PC-3 (cell line): ENCODE results near the gene MSMP. TPM values are rescaled to one million over a fixed set of nuclear protein-coding genes. Genes with fewer than 3 reads are reported as not detected.

ENCODE experiments used
- ATAC-seq: fragments of 200-7000 bp; cut with Tn5 transposase; 2 replicates; pipeline ENCODE4 v1.9.1; 2020; ENCODE audit warnings: mild to moderate bottlenecking, moderate library complexity
- BruUV-seq: library from RNA; stranded (reverse); fragments of 400-500 nt; replicated peaks from 2 replicates; lab custom pipeline; 2021; lab: Mats Ljungman, UMichigan
- CTCF ChIA-PET: fragments of 300-600 bp; sonication (Branson Sonifier 250); formaldehyde crosslinking; loops from one replicate; lab custom pipeline; 2022; ENCODE audit warnings: antibody characterized with exemption; lab: Charles Lee
- POLR2A ChIA-PET: fragments of 300-600 bp; sonication (Branson Sonifier 250); formaldehyde crosslinking; loops from one replicate; lab custom pipeline; 2022; ENCODE audit warnings: antibody characterized with exemption; ENCODE audit not compliant: unreplicated experiment; lab: Charles Lee
- DNase-seq: peaks from one replicate; pipeline ENCODE4 v3.0.0-alpha.2; 2015
- H2AFZ ChIP-seq: fragments of 300-600 bp; sonication (generic); 2 replicates; pipeline ENCODE4 v1.6.0; 2016; ENCODE audit warnings: antibody characterized with exemption, low read length
- H3F3A ChIP-seq: fragments of 300-600 bp; sonication (generic); one replicate; pipeline ENCODE4 v1.6.0; 2017; ENCODE audit warnings: antibody characterized with exemption, low read length, control low read depth, mild to moderate bottlenecking; ENCODE audit not compliant: unreplicated experiment
- H3K27ac ChIP-seq: fragments of 300-600 bp; sonication (generic); 2 replicates; pipeline ENCODE4 v1.5.1; 2016; ENCODE audit warnings: mild to moderate bottlenecking, low read length
- H3K27me3 ChIP-seq: fragments of 300-600 bp; sonication (generic); 2 replicates; pipeline ENCODE4 v1.6.1; 2016; ENCODE audit warnings: low read length, mixed read lengths
- H3K36me3 ChIP-seq: fragments of 300-600 bp; sonication (generic); 2 replicates; pipeline ENCODE4 v1.6.1; 2016; ENCODE audit warnings: low read depth, mixed run types, low read length, mixed read lengths
- H3K4me1 ChIP-seq: fragments of 300-600 bp; sonication (generic); 2 replicates; pipeline ENCODE4 v1.5.1; 2016; ENCODE audit warnings: low read length; ENCODE audit not compliant: insufficient read depth
- H3K4me2 ChIP-seq: fragments of 300-600 bp; sonication (generic); 2 replicates; pipeline ENCODE4 v1.6.0; 2016; ENCODE audit warnings: low read length
- H3K4me3 ChIP-seq: fragments of 300-600 bp; sonication (generic); 2 replicates; pipeline ENCODE4 v1.5.1; 2016; ENCODE audit warnings: mild to moderate bottlenecking, low read length, mixed read lengths
- H3K79me2 ChIP-seq: fragments of 300-600 bp; sonication (generic); 2 replicates; pipeline ENCODE4 v1.6.1; 2017; ENCODE audit warnings: low read length, mixed read lengths
- H3K9ac ChIP-seq: fragments of 300-600 bp; sonication (generic); 2 replicates; pipeline ENCODE4 v1.6.0; 2016; ENCODE audit warnings: mild to moderate bottlenecking, low read length
- H3K9me2 ChIP-seq: fragments of 300-600 bp; sonication (generic); replicated peaks from 2 replicates; pipeline ENCODE4 v1.6.1; 2016; ENCODE audit warnings: mixed run types, low read length, mixed read lengths
- H3K9me3 ChIP-seq: fragments of 300-600 bp; sonication (generic); 2 replicates; pipeline ENCODE4 v1.6.1; 2016; ENCODE audit warnings: low read length, mixed read lengths
- H4K20me1 ChIP-seq: fragments of 300-600 bp; sonication (generic); 2 replicates; pipeline ENCODE4 v1.6.1; 2016; ENCODE audit warnings: low read length, mixed read lengths
- EZH2 ChIP-seq: fragments of 300-600 bp; sonication (generic); IDR thresholded peaks from one replicate; pipeline ENCODE4 v1.6.1; 2017; ENCODE audit warnings: antibody characterized with exemption, mild to moderate bottlenecking, low read length; ENCODE audit not compliant: unreplicated experiment
- EZH2phosphoT487 ChIP-seq: fragments of 300-600 bp; sonication (generic); IDR thresholded peaks from 2 replicates; pipeline ENCODE4 v1.6.1; 2018; ENCODE audit warnings: mild to moderate bottlenecking, antibody characterized with exemption, low read length, borderline replicate concordance
- intact Hi-C: fragments of 100-400 bp; cut with micrococcal nuclease; formaldehyde crosslinking; loops from 2 replicates; pipeline ENCODE4 v1.9.0; 2023
- total RNA-seq: library from RNA; depleted of rRNA; stranded (reverse); fragments of >200 nt; gene quantifications from 2 replicates; pipeline ENCODE4 v1.2.3, GENCODE V29; 2014
- TF ChIP-seq, protein P1 (sequence below): fragments of 300-600 bp; sonication (generic); conservative IDR thresholded peaks from 2 replicates; pipeline ENCODE4 v1.5.1; 2017; ENCODE audit warnings: antibody characterized with exemption, low read depth, mild to moderate bottlenecking, low read length

Gene MSMP
- total RNA-seq, 1 experiment from 2014 or later, result 149 TPM

DNA sequence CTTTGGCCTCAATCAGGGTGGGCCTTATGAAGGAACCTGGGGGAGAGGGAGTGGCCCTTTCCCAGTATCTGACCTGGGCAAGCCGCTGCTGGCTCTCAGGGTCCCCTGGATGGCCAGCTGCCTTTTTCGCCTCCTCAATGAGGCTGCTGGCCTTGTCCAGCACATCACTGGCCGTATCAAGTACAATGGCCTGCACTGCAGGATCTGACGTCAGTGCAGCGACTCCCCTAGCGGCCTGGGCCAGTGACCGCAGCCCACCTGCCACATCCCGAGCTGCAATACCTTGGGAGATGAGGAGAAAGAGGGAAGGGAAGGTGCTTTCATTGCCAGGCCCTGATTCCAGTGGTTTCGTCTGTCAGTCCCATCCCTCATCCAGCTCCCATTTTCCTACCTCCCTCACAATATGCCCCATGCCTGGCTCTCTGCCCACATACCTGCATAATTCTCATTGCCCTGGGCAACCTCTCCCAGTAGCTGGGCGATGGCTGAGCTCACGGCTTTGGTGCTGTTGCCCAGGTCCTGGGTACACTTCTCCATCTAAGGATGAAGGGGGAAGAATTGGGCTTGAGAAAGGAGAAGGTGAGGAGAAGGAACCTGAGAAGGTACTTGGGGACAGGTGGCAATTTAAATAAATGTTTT lies 41.2 kb downstream of the MSMP start:
- ATAC-seq, result no peak
- H3K9ac ChIP-seq, result no peak overlapping the region
- DNase-seq, result no peak
- H3K27ac ChIP-seq, result no peak overlapping the region
- CTCF ChIA-PET, result interaction anchor here (0.7 kb wide), 1 partner anchor 48 kb away, joined by 9 read pairs; no protein-coding TSS in a partner anchor
- H2AFZ ChIP-seq, result no peak overlapping the region
- no peaks in the 10 kb centered on the region for H4K20me1 ChIP-seq
- H3F3A ChIP-seq, result no peaks in the 10 kb centered on the region
- BruUV-seq, result no TSS peak
- H3K9me2 ChIP-seq, result no peaks in the 10 kb centered on the region
- H3K4me1 ChIP-seq, result no peaks in the 10 kb centered on the region
- H3K27me3 ChIP-seq, result no peaks in the 10 kb centered on the region
- no peak overlapping the region for H3K4me3 ChIP-seq
- intact Hi-C loops, result no loop called here
- no peaks in the 10 kb centered on the region for H3K9me3 ChIP-seq
- H3K36me3 ChIP-seq, result peaks cover 51% of the 10 kb centered on the region
- no peaks in the 10 kb centered on the region for H3K79me2 ChIP-seq
- TF ChIP-seq, protein P1, sequence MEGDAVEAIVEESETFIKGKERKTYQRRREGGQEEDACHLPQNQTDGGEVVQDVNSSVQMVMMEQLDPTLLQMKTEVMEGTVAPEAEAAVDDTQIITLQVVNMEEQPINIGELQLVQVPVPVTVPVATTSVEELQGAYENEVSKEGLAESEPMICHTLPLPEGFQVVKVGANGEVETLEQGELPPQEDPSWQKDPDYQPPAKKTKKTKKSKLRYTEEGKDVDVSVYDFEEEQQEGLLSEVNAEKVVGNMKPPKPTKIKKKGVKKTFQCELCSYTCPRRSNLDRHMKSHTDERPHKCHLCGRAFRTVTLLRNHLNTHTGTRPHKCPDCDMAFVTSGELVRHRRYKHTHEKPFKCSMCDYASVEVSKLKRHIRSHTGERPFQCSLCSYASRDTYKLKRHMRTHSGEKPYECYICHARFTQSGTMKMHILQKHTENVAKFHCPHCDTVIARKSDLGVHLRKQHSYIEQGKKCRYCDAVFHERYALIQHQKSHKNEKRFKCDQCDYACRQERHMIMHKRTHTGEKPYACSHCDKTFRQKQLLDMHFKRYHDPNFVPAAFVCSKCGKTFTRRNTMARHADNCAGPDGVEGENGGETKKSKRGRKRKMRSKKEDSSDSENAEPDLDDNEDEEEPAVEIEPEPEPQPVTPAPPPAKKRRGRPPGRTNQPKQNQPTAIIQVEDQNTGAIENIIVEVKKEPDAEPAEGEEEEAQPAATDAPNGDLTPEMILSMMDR, result no peak
- TF ChIP-seq EZH2 (no peak), EZH2phosphoT487 (no peak)
- POLR2A ChIA-PET, result no interaction called here
- no peak overlapping the region for H3K4me2 ChIP-seq

GRCh38 chr9:35711501-35712428 lies 42.3 kb downstream of the MSMP start:
- POLR2A ChIA-PET, result no interaction called here
- no TSS peak for BruUV-seq
- no peak overlapping the region for H3K27ac ChIP-seq
- no peak overlapping the region for H3K9ac ChIP-seq
- H3K9me2 ChIP-seq, result no peaks in the 10 kb centered on the region
- peaks cover 49% of the 10 kb centered on the region for H3K36me3 ChIP-seq
- H3K4me1 ChIP-seq, result no peaks in the 10 kb centered on the region
- no peaks in the 10 kb centered on the region for H3K9me3 ChIP-seq
- no peak for TF ChIP-seq EZH2phosphoT487
- TF ChIP-seq, protein P1, result no peak
- no peak for TF ChIP-seq EZH2
- CTCF ChIA-PET, result no interaction called here
- DNase-seq (peak; percentile 49), ATAC-seq (0 out of 2 replicates have a peak, but pooled peaks have one; percentile 22)
- no peaks in the 10 kb centered on the region for H4K20me1 ChIP-seq
- no peaks in the 10 kb centered on the region for H3K27me3 ChIP-seq
- H3F3A ChIP-seq, result no peaks in the 10 kb centered on the region
- no peaks in the 10 kb centered on the region for H3K79me2 ChIP-seq
- H3K4me3 ChIP-seq, result no peak overlapping the region
- no peak overlapping the region for H3K4me2 ChIP-seq
- intact Hi-C loops, result no loop called here
- no peak overlapping the region for H2AFZ ChIP-seq
